Naive thymus-derived CD8-positive, alpha-beta T cell (primary cell): ENCODE results near the gene ITIH6. TPM values are rescaled to one million over a fixed set of nuclear protein-coding genes. Genes with fewer than 3 reads are reported as not detected.
A peak's percentile ranks its signal among the peaks of the same experiment; 100 is the strongest.

Source experiments
- ATAC-seq, 2 donors: fragments of 150-1000 bp; cut with Tn5 transposase in 1 of 2; sonication (Bioruptor Pico), chemical (Tn5 transposase) in 1 of 2; 1 replicate in 1 of 2; 2 replicates in 1 of 2; pipeline ENCODE4 v1.10.0; 2021; ENCODE audit warnings: mild to moderate bottlenecking in 2 of 2, moderate library complexity in 2 of 2
- POLR2A ChIA-PET: fragments of 350-600 bp; sonication (Branson Sonifier 250); formaldehyde crosslinking; loops from one replicate; lab custom pipeline; 2021; ENCODE audit warnings: antibody characterized with exemption; lab: Charles Lee
- DNase-seq, 10 donors: peaks; one replicate each; pipeline versions ENCODE4 v3.0.0 to v3.0.0-alpha.2; 2020 to 2022
- H3K27ac Mint-ChIP-seq, 10 donors: one replicate each; pipeline ENCODE4 v1.8.0; 2020 to 2022; ENCODE audit warnings: mild to moderate bottlenecking in 10 of 10, mixed read lengths in 10 of 10, moderate library complexity in 4 of 10, inconsistent platforms in 1 of 10
- H3K27me3 Mint-ChIP-seq, 5 donors: one replicate each; pipeline ENCODE4 v1.8.0; 2021 to 2022; ENCODE audit warnings: mixed read lengths in 5 of 5
- H3K36me3 Mint-ChIP-seq, 3 donors: one replicate each; pipeline ENCODE4 v1.8.0; 2020 to 2022; ENCODE audit warnings: mixed read lengths in 3 of 3, mild to moderate bottlenecking in 2 of 3, inconsistent platforms in 1 of 3
- H3K4me1 Mint-ChIP-seq, 4 donors: one replicate each; pipeline ENCODE4 v1.8.0; 2021 to 2022; ENCODE audit warnings: mixed read lengths in 4 of 4
- H3K4me3 Mint-ChIP-seq, 10 donors: one replicate each; pipeline ENCODE4 v1.8.0; 2020 to 2022; ENCODE audit warnings: mild to moderate bottlenecking in 10 of 10, mixed read lengths in 10 of 10, moderate library complexity in 6 of 10, inconsistent platforms in 1 of 10
- H3K9me3 Mint-ChIP-seq, 9 donors: one replicate each; pipeline ENCODE4 v1.8.0; 2020 to 2022; ENCODE audit warnings: mixed read lengths in 9 of 9, mild to moderate bottlenecking in 3 of 9, inconsistent platforms in 1 of 9, moderate library complexity in 1 of 9
- polyA plus RNA-seq, 3 donors: library from polyadenylated mRNA; unstranded; fragments of 300-500 nt; fragmentation: Illumina TruSeq; gene quantifications; one replicate each; pipeline ENCODE4 v1.2.3, GENCODE V29; 2021
- total RNA-seq, 8 experiments: library from RNA in 2 of 8; stranded (reverse) in 2 of 8; gene quantifications; one replicate each; pipeline ENCODE4 v1.2.3 and lab custom pipeline; 2021 to 2026

The ITIH6 gene
- total and polyA plus RNA-seq, 5 experiments from 2014 or later = not detected

GRCh38 chrX:54820737-54821136 is 22.7 kb upstream of the ITIH6 start:
- DNase-seq = no peak
- Mint-ChIP-seq H3K4me1 (peaks cover 0 to 7% (median 5%) of the 10 kb centered on the region in 4 donors), H3K9me3 (no peaks in the 10 kb centered on the region), H3K36me3 (peaks cover 0 to 9% (median 8%) of the 10 kb centered on the region in 3 donors), H3K27ac (no peak overlapping the region), H3K27me3 (no peaks in the 10 kb centered on the region), H3K4me3 (no peak overlapping the region)
- ATAC-seq = no peak
- POLR2A ChIA-PET = no interaction called here

GRCh38 chrX:54819201-54819600 is 21.1 kb upstream of the ITIH6 start:
- no peaks in the 10 kb centered on the region for H3K27me3 Mint-ChIP-seq
- peaks cover 0 to 5% (median 5%) of the 10 kb centered on the region in 4 donors for H3K4me1 Mint-ChIP-seq
- H3K4me3 Mint-ChIP-seq = no peak overlapping the region
- H3K27ac Mint-ChIP-seq = peak overlapping the region in 1 of 10 donors; percentile 14
- ATAC-seq = no peak
- H3K9me3 Mint-ChIP-seq = no peaks in the 10 kb centered on the region
- H3K36me3 Mint-ChIP-seq = peaks cover 0 to 13% (median 11%) of the 10 kb centered on the region in 3 donors
- POLR2A ChIA-PET = no interaction called here
- DNase-seq = no peak

GRCh38 chrX:54818221-54818620 is 20.2 kb upstream of the ITIH6 start:
- H3K27me3 Mint-ChIP-seq = no peaks in the 10 kb centered on the region
- H3K4me3 Mint-ChIP-seq = no peak overlapping the region
- H3K9me3 Mint-ChIP-seq = no peaks in the 10 kb centered on the region
- peaks cover 5 to 23% (median 13%) of the 10 kb centered on the region in 3 donors for H3K36me3 Mint-ChIP-seq
- ATAC-seq (no peak), DNase-seq (no peak)
- peaks cover 0 to 5% (median 5%) of the 10 kb centered on the region in 4 donors for H3K4me1 Mint-ChIP-seq
- POLR2A ChIA-PET = no interaction called here
- peak overlapping the region in 1 of 10 donors; percentile 6 for H3K27ac Mint-ChIP-seq

- peaks cover 5 to 30% (median 13%) of the 10 kb centered on the region in 3 donors for H3K36me3 Mint-ChIP-seq
- H3K27me3 Mint-ChIP-seq = no peaks in the 10 kb centered on the region
- POLR2A ChIA-PET = interaction anchor here (1.2 kb wide), 1 partner anchor 8 kb away, joined by 3 read pairs; no protein-coding TSS in a partner anchor
- ATAC-seq (peak in 1 of 2 donors; percentile 43), DNase-seq (no peak)
- no peaks in the 10 kb centered on the region for H3K9me3 Mint-ChIP-seq
- peaks cover 0 to 5% (median 5%) of the 10 kb centered on the region in 4 donors for H3K4me1 Mint-ChIP-seq
- H3K27ac Mint-ChIP-seq = peak overlapping the region in 3 of 10 donors; percentile 4 to 67 (median 62)
- no peak overlapping the region for H3K4me3 Mint-ChIP-seq
Measured at GRCh38 chrX:54817220-54817820, 19.3 kb upstream of the ITIH6 start.

- ATAC-seq (no peak), DNase-seq (no peak)
- H3K9me3 Mint-ChIP-seq = no peaks in the 10 kb centered on the region
- peak overlapping the region in 1 of 10 donors; percentile 68 for H3K27ac Mint-ChIP-seq
- POLR2A ChIA-PET = no interaction called here
- peaks cover 0 to 2% (median 0%) of the 10 kb centered on the region in 5 donors for H3K27me3 Mint-ChIP-seq
- H3K4me1 Mint-ChIP-seq = peaks cover 15 to 23% (median 22%) of the 10 kb centered on the region in 4 donors
- no peak overlapping the region for H3K4me3 Mint-ChIP-seq
- peaks cover 5 to 49% (median 13%) of the 10 kb centered on the region in 3 donors for H3K36me3 Mint-ChIP-seq
Measured at GRCh38 chrX:54812306-54812705, 14.3 kb upstream of the ITIH6 start.

- DNase-seq (no peak), ATAC-seq (no peak)
- POLR2A ChIA-PET = no interaction called here
- Mint-ChIP-seq H3K36me3 (peaks cover 5 to 48% (median 11%) of the 10 kb centered on the region in 3 donors), H3K9me3 (no peaks in the 10 kb centered on the region), H3K27me3 (peaks cover 0 to 2% (median 0%) of the 10 kb centered on the region in 5 donors), H3K4me1 (peaks cover 13 to 27% (median 24%) of the 10 kb centered on the region in 4 donors), H3K4me3 (peak overlapping the region in 2 of 10 donors; percentile 45 to 52), H3K27ac (peak overlapping the region in 3 of 10 donors; percentile 55 to 68 (median 62))
Measured at GRCh38 chrX:54811301-54811885, 13.3 kb upstream of the ITIH6 start.

- DNase-seq (no peak), ATAC-seq (no peak)
- Mint-ChIP-seq H3K9me3 (no peaks in the 10 kb centered on the region), H3K27me3 (peaks cover 0 to 2% (median 0%) of the 10 kb centered on the region in 5 donors), H3K4me1 (peaks cover 13 to 27% (median 24%) of the 10 kb centered on the region in 4 donors), H3K27ac (peak overlapping the region in 1 of 10 donors; percentile 29), H3K4me3 (peak overlapping the region in 1 of 10 donors; percentile 18), H3K36me3 (peaks cover 2 to 39% (median 5%) of the 10 kb centered on the region in 3 donors)
- POLR2A ChIA-PET = no interaction called here
Measured at GRCh38 chrX:54810532-54810931, 12.5 kb upstream of the ITIH6 start.

GRCh38 chrX:54808605-54809483 is 10.8 kb upstream of the ITIH6 start:
- Mint-ChIP-seq H3K4me3 (peak overlapping the region; percentile 91 to 99 (median 95)), H3K27ac (peak overlapping the region; percentile 90 to 99 (median 95)), H3K27me3 (peaks cover 0 to 2% (median 0%) of the 10 kb centered on the region in 5 donors), H3K9me3 (no peaks in the 10 kb centered on the region), H3K4me1 (peaks cover 13 to 27% (median 24%) of the 10 kb centered on the region in 4 donors), H3K36me3 (peaks cover 0 to 32% (median 5%) of the 10 kb centered on the region in 3 donors)
- DNase-seq = peak; percentile 71 to 96 (median 88)
- ATAC-seq = peak; percentile 71 to 77
- POLR2A ChIA-PET = interaction anchor here (0.8 to 2.0 kb wide), 5 partner anchors 9 to 626 kb away, joined by 3 to 17 read pairs (median 7); partner anchors contain the start of genes APEX2, FAM120C and GNL3L

GRCh38 chrX:54808109-54808604 is 10.1 kb upstream of the ITIH6 start:
- peaks cover 13 to 27% (median 24%) of the 10 kb centered on the region in 4 donors for H3K4me1 Mint-ChIP-seq
- H3K4me3 Mint-ChIP-seq = peak overlapping the region; percentile 91 to 99 (median 95)
- POLR2A ChIA-PET = interaction anchor here (0.7 to 2.0 kb wide), 5 partner anchors 167 to 625 kb away, joined by 3 to 17 read pairs (median 7); partner anchors contain the start of genes APEX2, FAM120C and GNL3L
- DNase-seq (peak in 6 of 10 donors; percentile 25 to 62 (median 39)), ATAC-seq (peak; percentile 26 to 35)
- H3K27ac Mint-ChIP-seq = peak overlapping the region; percentile 90 to 99 (median 95)
- peaks cover 0 to 2% (median 0%) of the 10 kb centered on the region in 5 donors for H3K27me3 Mint-ChIP-seq
- H3K36me3 Mint-ChIP-seq = peaks cover 0 to 25% (median 0%) of the 10 kb centered on the region in 3 donors
- no peaks in the 10 kb centered on the region for H3K9me3 Mint-ChIP-seq

- DNase-seq (peak; percentile 33 to 80 (median 62)), ATAC-seq (peak; percentile 76 to 78)
- Mint-ChIP-seq H3K36me3 (peaks cover 0 to 22% (median 0%) of the 10 kb centered on the region in 3 donors), H3K27me3 (peaks cover 0 to 2% (median 0%) of the 10 kb centered on the region in 5 donors), H3K4me1 (peaks cover 13 to 27% (median 24%) of the 10 kb centered on the region in 4 donors), H3K9me3 (no peaks in the 10 kb centered on the region), H3K4me3 (peak within 1 kb of the TSS; percentile 91 to 99 (median 95)), H3K27ac (peak within 1 kb of the TSS; percentile 90 to 99 (median 95))
- POLR2A ChIA-PET = interaction anchor here (0.7 to 2.0 kb wide), 5 partner anchors 168 to 624 kb away, joined by 5 to 17 read pairs (median 7); partner anchors contain the start of genes APEX2 and FAM120C
Measured at GRCh38 chrX:54807524-54808108, 9.6 kb upstream of the ITIH6 start, which contains the start of gene MAGED2. Gene MAGED2 (plus strand): TSS chrX:54807745. CDS start chrX:54809332, 1,587 bp downstream.

GRCh38 chrX:54799046-54799445 is 991 bp upstream of the ITIH6 start:
- no peak for ATAC-seq
- POLR2A ChIA-PET = interaction anchor here (0.6 kb wide), 1 partner anchor 712 kb away, joined by 3 read pairs; no protein-coding TSS in a partner anchor
- Mint-ChIP-seq H3K27me3 (no peaks in the 10 kb centered on the region), H3K4me3 (no peak overlapping the region), H3K4me1 (no peaks in the 10 kb centered on the region), H3K36me3 (no peaks in the 10 kb centered on the region), H3K9me3 (no peaks in the 10 kb centered on the region), H3K27ac (peak overlapping the region in 1 of 10 donors; percentile 45)
- DNase-seq = no peak
